ENCODE data around the gene MYCT1.

DNA sequence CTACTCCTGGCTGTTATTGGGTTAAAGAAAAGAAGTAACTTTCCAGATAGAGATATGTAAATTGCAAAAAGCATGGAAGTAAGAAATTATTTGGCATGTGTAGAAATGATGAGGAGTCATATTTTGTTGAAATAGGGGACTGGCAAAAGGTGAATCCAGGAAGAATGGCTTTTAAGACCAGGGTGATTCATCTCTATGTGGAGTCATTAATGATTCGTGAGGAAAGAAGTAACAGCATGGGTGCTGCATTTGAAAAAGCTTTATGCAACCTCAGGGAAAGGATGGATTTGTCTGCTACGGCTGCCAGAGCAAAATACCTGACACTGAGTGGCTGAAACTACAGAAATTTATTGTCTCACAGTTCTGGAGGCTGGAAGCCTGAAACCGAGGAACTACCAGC is 45.7 kb upstream of the MYCT1 start:
- TF ChIP-seq, protein P1, sequence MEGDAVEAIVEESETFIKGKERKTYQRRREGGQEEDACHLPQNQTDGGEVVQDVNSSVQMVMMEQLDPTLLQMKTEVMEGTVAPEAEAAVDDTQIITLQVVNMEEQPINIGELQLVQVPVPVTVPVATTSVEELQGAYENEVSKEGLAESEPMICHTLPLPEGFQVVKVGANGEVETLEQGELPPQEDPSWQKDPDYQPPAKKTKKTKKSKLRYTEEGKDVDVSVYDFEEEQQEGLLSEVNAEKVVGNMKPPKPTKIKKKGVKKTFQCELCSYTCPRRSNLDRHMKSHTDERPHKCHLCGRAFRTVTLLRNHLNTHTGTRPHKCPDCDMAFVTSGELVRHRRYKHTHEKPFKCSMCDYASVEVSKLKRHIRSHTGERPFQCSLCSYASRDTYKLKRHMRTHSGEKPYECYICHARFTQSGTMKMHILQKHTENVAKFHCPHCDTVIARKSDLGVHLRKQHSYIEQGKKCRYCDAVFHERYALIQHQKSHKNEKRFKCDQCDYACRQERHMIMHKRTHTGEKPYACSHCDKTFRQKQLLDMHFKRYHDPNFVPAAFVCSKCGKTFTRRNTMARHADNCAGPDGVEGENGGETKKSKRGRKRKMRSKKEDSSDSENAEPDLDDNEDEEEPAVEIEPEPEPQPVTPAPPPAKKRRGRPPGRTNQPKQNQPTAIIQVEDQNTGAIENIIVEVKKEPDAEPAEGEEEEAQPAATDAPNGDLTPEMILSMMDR (IDR thresholded peaks at IDR 0.05; ENCODE audit: poor library complexity): no peak
- TF ChIP-seq EZH2 (IDR thresholded peaks at IDR 0.05; ENCODE audit: borderline replicate concordance): no peak
